HL-60/S4 (cell line): ENCODE measurements around the gene LSR.
"Not testable (repeated sequence)": the region's sequence is repeated elsewhere in the genome, so short reads cannot be mapped to it uniquely, and the experiment has no call there.

Experiments
- in situ Hi-C: fragments of 300-500 bp; cut with MboI; formaldehyde crosslinking; loops from 2 replicates; pipeline ENCODE4 v1.14.3; 2022; ENCODE audit warnings: low sequenced_read_pairs

Gene LSR

DNA sequence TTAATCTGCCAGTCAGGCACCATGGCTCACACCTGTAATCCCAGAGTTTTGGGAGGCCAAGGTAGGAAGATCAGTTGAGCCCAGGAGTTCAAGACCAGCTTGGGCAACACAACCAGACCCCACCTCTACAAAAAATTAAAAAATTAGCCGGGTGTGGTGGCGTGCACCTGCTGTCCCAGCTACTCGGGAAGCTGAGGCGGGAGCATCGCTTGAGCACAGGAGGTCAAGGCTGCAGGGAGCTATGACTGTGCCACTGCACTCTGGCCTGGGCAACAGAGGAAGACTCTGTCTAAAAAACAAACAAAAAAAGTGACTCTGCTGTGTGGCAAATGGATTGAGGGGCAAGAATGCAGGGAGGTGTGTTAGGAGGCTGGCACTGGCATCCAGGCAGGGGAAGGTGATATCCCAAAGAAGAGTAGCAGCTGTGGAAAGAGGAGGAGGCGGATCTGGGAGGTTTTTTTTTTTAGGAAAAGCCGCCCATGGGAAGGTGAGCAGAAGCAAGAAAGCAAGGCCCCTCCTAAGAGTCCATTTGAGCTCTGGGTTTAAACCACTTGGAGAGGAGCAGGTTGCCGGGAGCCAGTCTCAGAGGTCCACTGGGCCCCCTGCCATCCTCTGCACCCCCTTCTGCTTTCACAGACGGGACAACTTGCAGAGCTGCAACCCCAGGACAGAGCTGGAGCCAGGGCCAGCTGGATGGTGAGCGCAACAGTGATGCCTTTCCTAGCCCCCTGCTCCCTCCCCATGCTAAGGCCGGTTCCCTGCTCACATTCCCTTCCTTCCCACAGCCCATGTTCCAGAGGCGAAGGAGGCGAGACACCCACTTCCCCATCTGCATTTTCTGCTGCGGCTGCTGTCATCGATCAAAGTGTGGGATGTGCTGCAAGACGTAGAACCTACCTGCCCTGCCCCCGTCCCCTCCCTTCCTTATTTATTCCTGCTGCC lies 35.6 kb downstream of the LSR start:
- in situ Hi-C loops, result no loop called here

DNA sequence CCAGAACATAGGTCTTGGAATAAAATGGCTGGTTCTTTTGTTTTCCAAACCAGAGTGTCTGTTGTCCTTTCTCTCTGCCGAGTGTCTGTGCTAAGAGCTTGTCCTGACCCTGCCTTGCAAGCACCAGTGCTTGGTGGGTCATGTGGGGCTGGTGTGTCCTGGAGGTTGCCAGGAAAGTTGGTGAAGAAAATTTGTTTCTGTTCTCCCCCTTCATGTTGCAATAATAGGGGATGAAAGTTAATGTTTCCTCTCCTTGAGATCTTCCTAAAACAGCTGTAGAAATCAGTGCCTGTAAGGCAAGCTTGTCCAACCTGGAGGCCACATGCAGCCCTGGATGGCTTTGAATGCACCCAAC lies 36.3 kb downstream of the LSR start:
- in situ Hi-C loops, result no loop called here

DNA sequence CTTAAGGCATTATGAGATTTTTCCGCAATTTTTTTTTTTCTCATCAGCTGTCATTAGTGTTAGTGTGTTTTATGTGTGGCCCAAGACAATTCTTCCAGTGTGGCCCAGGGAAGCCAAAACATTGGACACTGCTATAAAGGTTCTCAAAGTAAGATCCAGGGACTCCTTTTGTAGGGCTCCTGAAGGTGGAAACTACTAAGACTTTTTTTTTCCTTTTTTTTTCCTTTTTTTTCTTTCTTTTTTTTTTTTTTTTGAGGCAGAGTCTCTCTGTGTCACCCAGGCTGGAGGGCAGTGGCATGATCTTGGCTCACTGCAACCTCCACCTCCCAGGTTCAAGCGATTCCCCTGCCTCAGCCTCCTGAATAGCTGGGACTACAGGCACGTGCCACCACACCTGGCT lies 36.7 kb downstream of the LSR start:
- in situ Hi-C loops, result not testable (repeated sequence)

DNA sequence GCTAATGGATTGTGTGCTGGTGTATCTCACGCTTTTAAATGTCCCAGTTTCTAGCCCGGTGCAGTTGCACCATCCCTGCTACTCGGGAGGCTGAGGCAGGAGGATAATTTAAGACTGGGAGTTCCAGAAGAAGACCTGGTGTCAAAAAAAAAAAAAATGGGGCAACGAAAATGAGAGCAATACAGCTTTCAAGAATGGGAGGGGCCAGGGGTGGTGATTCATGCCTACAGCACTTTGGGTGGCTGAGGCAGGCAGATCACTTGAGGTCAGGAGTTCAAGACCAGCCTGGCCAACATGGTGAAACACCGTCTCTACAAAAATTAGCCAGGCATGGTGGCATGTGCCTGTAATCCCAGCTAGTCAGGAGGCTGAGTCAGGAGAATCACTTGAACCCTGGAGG lies 37.3 kb downstream of the LSR start:
- in situ Hi-C loops, result not testable (repeated sequence)

DNA sequence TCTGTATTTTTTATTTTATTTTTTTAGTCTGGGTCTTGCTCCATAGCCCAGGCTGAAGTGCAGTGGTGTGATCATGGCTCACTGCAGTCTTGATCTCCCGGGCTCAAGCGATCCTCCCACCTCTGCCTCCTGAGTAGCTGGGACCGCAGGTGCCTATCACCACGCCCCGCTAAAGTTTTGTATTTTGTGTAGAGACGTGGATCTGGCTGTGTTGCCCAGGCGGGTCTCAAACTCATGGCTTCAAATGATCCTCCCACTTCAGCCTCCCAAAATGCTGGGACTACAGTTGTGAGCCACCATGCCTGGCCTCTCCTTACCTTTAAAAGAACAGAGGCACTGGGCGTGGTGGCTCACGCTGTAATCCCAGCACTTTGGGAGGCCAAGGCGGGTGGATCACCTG lies 38.9 kb downstream of the LSR start:
- in situ Hi-C loops, result no loop called here

DNA sequence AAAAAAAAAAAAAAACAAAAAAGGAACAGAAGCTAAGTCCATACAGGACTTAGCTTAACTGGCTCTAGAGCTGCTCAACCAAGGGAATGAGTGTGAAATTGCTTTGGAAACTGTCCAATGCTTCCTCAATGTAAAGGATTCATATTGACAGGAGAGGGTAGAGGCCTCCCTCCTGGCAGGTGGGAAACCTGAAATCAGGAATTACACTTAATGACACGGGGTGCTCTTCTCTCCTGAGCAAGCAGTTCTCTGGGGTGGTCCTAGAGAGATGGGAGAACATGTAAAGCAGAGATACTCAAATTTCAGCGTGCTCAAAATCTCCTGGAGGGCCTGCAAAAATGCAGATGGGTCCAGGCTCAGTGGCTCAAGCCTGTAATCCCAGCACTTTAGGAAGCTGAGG lies 39.5 kb downstream of the LSR start:
- in situ Hi-C loops, result no loop called here

DNA sequence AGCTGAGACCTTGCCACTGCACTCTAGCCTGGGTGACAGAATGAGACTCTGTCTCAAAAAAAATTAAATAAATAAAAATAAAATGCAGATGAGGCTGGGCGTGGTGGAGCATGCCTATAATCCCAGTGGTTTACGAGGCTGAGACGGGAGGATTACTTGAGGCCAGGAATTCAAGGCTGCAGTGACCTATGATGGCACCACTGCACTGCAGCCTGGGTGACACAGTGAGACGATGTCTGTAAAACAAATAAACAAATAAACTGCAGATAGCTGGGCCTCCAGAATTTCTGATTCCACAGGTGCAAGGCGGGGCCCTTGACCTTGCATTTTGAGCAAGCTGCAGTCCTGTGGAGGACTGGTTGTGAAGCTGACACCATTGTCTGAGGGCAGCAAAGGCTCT lies 40.1 kb downstream of the LSR start:
- in situ Hi-C loops, result no loop called here

DNA sequence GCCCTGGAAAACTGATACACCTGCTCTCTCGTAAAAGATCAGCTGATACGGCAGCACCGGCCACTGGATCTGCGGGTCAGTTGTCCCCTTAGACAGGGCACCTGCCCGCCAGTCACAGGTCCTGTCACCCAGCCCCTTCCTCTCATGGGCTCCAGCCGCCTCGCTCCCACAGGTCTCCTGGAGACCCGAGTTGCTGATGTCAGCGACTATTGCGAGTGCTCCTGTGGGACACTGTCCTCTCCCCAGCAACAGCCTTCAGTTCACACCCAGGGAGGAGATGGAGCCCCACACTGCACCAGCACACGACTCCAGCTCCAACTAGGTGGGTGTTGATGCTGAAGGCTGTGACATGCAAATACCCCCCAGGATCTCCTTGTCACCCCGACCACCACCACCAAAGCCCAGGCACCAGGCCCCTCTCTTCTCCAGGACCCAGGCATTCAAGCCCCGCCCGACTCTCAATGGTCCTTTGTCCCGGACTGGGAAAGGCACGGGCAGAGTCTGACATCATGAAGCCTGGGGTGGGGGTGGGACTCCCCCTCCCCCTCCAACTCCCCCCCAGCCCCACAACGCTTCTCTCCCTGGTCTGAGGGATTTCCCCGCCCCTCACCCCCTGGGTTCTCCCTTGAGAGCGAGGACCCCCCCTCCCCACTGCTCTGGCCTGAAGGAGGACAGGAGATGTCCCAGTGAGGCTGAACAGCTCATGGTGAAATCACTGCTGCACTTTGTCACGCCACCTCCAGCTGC lies 41.8 kb downstream of the LSR start:
- in situ Hi-C loops, result no loop called here

DNA sequence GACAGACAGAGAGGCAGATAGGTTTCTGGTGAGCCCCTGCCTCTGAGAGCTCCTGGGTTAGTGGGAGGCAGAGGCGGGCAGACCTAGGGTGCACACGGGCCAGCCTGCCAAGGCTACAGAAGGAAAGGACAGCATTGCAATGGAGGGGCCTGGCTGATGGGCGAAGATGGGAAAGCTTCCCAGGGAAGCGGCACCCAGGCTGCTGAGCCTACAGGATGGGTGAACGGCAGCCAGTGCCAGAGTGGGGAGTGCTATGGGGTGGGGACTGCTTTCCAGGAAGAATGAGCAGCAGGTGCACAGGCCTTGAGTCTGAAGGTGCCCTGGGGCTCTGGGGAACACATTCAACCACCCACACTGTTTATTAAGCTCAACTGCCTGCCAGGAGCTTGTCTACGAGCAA lies 42.5 kb downstream of the LSR start:
- in situ Hi-C loops, result no loop called here

DNA sequence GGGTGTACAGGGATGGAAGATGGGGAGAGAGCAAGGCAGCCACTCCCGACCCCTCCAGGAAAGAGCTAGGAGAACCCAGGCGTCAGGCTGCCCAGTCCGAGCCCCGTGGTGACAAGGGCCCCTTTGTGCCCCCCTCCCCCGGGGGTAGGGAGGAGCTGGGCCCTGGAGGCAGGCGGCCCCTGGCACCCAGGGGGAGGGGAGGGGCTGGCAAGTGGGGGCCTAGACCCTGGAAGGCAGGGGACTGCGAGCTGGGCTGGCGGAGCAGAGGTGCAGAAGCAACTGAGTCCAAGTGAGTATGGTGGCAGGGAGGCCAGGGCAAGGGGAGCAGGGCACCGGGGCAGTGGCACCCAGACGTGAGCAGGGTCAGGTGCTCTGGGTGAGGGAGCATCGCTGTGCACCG lies 43.1 kb downstream of the LSR start, which contains the start of gene MAG:
MAG (plus strand) TSS at position 246 of the 400 bp plus-strand sequence. CDS start 3,248 bp downstream, outside the sequence.
- in situ Hi-C loops, result no loop called here

DNA sequence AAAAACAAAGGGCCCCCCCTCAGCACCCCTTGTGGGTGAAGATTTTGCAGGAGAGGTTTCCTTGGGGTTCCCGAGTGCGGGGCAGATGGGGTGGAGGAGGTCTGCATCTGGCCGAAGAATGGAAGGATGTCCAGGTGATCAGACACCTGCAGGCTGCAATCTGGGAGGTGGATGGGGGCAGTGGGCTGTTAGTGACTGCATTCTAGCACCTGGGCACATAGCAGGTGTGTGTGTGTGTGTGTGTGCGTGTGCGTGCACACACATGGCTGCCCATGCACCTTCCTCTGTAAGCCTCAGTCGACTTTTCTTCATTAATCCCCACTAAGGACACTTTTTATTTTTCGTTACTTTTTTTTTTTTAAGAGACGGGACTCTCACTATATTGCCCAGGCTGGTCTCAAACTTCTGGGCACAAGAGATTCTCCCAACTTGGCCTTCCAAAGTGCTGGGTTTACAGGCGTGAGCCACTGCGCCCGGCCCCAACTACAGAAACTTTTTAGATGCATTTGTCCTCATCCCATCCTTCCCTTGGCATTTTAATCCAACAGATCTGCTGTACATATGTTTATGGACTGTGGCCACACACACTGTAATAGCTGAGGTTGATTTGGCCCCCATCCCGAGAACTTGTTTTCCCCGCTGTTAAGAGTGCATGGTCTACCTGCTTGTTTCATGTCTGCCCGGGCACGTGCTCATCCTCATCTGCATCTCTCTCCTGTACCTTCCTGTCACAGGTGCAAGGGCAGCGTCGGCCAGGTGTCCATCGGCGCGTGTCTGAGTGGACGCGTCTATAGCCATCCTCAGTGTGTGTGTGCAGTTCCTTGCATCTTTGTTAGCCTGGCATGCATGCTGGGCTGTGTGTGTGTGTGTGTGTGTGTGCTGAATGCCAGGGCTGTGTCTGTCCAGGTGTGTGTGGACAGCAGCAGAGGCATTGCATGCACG lies 43.9 kb downstream of the LSR start:
- in situ Hi-C loops, result no loop called here

DNA sequence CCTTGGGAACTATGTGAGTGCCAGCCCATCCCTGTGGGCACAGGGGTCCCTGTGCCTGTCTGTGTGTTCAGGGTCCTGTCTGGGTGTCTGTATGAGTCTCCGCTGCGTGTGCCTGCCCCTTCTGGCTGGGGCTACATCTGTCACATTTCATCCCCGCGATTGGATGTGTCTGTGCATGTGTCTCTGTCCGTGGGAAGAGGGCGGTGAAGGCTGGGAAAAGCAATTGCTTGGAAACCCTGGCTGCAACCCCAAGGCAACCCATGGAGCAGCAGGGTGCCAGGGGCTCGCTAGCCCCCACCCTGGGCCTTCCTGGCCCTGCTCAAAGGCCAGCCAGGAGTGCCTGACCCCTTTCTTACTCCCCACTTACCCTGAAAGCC lies 44.5 kb downstream of the LSR start:
- in situ Hi-C loops, result no loop called here

DNA sequence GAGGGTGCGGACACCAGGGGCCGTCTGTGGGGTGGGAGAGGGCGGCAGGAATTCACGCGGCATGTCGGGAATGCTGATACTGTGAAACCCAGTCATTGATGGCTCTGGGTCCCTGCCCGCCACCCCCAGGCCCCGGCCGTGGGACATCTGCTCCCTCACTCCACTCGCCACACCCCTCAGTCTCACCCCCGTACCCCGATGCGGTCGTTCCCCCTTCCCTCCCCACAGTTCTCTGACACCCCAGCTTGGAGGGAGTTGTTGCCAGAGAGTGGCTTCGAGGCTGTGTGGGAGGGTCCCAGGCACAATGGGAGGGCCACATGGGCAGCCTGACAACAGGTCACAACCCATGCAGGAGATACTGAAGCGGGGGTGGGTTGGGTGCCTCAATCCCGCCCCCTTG lies 45.0 kb downstream of the LSR start:
- in situ Hi-C loops, result no loop called here

DNA sequence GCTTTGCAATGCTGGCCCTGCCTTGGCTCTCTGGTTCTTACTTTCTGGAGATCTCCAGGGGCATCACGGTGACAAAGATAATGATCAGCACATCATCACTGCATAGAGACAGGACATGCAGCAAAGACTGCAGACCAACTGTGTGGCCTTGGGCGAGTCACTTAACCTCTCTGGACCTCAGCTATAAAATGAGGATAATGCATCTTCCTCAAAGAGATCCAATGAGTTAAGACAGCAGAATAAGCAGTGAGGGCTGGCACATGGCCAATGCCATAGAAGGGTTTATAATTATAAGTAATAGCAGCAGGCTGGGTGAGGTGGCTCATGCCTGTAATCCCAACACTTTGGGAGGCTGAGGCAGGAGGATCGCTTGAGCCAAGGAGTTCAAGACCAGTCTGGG lies 45.5 kb downstream of the LSR start:
- in situ Hi-C loops, result no loop called here

DNA sequence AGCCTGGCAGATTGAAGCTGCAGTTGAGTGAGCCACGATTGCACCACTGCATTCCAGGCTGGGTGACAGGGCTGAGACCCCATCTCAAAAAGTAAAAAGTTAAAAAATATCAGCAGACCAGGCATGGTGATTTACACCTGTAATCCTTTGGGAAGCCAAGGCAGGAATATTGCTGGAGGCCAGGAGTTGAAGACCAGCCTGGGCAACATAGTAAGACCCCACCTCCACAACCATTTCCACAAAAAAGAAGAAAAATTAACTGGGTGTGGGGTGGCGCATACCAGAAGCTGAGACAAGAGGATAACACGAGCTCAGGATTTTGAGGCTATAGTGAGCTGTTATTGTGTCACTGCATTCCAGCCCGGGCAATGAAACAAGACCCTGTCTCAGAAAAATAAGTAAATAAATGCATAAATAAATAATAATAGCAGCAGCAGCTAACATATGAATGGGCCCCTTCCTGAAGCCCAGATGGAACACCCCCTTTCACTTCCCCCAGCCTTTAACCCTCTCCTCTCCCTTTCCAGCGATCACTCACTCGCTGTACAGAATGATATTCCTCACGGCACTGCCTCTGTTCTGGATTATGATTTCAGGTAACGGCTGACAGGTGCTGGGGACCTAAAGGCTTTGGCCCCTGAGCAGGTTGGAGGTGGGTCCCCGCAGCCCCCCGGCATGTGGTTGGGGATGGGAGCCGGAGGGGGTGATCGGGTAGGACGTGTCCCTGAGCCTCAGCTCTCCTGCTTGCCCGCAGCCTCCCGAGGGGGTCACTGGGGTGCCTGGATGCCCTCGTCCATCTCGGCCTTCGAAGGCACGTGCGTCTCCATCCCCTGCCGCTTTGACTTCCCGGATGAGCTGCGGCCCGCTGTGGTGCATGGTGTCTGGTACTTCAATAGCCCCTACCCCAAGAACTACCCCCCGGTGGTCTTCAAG lies 46.3 kb downstream of the LSR start:
- in situ Hi-C loops, result no loop called here

DNA sequence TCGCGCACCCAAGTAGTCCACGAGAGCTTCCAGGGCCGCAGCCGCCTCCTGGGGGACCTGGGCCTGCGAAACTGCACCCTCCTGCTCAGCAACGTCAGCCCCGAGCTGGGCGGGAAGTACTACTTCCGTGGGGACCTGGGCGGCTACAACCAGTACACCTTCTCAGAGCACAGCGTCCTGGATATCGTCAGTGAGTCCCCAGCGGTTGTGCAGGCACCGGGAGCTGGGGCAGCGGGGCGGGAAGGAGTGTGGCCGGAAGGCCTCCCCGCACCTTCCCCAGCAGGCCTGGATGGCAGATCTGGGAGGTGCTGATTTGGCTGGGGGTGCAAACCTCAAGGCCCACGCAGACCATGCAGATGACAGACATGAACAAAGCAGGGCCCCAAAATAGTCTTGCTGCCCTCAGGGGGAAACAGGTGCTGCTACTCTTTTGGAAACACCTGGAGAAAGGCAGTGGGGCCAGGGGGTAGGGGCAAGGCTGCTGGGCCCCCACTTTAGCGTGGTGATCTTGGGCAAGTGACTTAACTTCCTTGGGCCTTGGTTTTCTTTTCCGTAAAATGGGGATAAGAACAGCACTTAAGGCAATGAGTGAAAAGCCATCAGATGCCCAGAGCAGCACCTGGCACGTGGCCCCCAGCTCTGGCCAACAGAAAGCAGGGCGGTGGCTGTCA lies 47.1 kb downstream of the LSR start:
- in situ Hi-C loops, result no loop called here

DNA sequence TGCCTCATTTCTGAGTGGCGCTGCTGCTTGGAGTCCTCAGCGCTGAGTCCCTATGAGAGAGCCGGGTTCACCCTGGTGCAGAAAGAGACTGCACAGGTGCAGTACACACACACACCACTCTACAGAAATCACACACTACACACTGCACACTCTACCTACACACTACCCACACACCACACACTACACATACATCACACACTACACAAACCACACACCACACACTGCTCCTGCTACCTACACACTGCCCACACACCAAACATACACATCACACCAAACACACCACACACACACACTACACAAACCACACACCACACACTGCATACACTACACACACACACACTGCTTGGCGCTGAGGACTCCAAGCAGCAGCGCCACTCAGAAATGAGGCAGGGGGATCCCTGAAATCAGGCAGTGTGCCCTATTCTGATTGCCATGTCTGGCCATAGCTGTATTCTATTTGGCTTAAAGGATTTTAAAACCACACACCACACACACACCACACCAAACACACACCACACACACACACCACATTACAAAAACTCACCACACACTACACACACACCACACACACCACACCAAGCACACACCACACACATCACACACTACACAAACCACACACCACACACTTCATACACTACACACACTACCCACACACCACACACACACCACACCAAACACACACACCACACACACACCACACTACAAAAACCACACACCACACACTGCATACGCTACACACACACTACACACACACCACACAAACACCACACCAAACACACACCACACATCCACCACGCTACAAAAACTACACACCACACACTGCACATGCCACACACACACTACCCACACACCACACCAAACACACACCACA lies 48.1 kb downstream of the LSR start:
- in situ Hi-C loops, result no loop called here

DNA sequence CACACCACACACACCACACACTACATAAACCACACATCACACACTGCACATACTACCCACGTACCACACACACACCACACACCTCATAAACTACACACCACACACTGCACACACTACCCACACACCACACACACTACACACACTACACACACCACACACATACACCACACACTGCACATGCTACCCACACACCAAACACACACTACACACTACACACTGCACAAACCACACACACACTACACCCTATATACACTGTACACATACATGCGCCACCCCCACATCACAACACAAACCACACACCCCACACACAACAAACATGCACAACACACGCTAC lies 48.7 kb downstream of the LSR start:
- in situ Hi-C loops, result no loop called here

DNA sequence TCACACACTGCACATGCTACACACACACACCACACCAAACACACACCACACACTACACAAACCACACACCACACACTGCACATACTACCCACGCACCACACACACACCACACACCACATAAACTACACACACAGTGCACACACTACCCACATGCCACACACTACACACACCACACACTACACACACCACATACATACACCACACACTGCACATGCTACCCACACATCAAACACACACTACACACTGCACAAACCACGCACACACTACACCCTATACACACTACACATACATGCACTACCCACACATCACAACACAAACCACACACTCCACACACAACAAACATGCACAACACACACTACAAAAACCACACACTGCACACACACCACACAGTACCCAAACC lies 49.1 kb downstream of the LSR start:
- in situ Hi-C loops, result no loop called here
